Measurements from ENCODE around the gene RBMY1J. TPM values are rescaled to one million over a fixed set of nuclear protein-coding genes. Genes with fewer than 3 reads are reported as not detected.

Gene RBMY1J
- total and polyA plus RNA-seq, 2 of the 4 experiments (the other 2 are of a cell fraction), result not detected

- POLR2A ChIA-PET (ENCODE audit: unreplicated experiment), result no interaction called here
- Histone ChIP-seq H3K9ac (ENCODE audit: low read depth, low read length) (no peak overlapping the region), H3K4me3 (ENCODE audit: insufficient read depth, low read depth, low read length) (no peak overlapping the region), H3K9me3 (ENCODE audit: control insufficient read depth, insufficient read depth, low read length) (no peaks in the 10 kb centered on the region), H3K4ac (ENCODE audit: low read depth, low read length) (no peak overlapping the region), H3K4me1 (ENCODE audit: control insufficient read depth, insufficient read depth, low read length) (no peaks in the 10 kb centered on the region), H2BK20ac (ENCODE audit: low read depth, low read length) (no peak overlapping the region), H2AK9ac (replicated peaks; ENCODE audit: low read depth, low read length, poor library complexity) (no peak overlapping the region), H3K27ac (ENCODE audit: insufficient read depth, low read length) (no peak overlapping the region), H4K91ac (ENCODE audit: insufficient read depth, low read depth, low read length) (no peak overlapping the region), H4K8ac (ENCODE audit: low read depth in 2 of 2, low read length in 2 of 2) (no peak overlapping the region), H3K27me3 (ENCODE audit: control insufficient read depth, insufficient read depth, low read length) (no peaks in the 10 kb centered on the region), H3K18ac (ENCODE audit: low read depth, low read length) (no peak overlapping the region), H2AK5ac (ENCODE audit: low read depth, low read length) (no peak overlapping the region), H3K4me2 (ENCODE audit: low read depth, low read length) (no peak overlapping the region), H3K9me1 (ENCODE audit: insufficient read depth, low read length) (no peaks in the 10 kb centered on the region), H3K79me1 (ENCODE audit: low read depth in 1 of 2, low read length in 2 of 2) (no peaks in the 10 kb centered on the region), H3K14ac (replicated peaks; ENCODE audit: low read depth, low read length) (no peak overlapping the region), H3K23ac (ENCODE audit: low read depth, low read length) (no peak overlapping the region), H4K20me1 (ENCODE audit: insufficient read depth, low read length) (no peaks in the 10 kb centered on the region), H2BK120ac (ENCODE audit: low read depth, low read length) (no peak overlapping the region), H4K5ac (ENCODE audit: low read depth, low read length) (no peak overlapping the region), H2BK15ac (ENCODE audit: low read depth, low read length) (no peak overlapping the region), H2BK5ac (ENCODE audit: low read depth, low read length, poor library complexity, severe bottlenecking) (no peak overlapping the region), H3K56ac (ENCODE audit: extremely low read depth, insufficient read depth, low read length) (no peak overlapping the region), H3K36me3 (ENCODE audit: control insufficient read depth, insufficient read depth, low read length) (no peaks in the 10 kb centered on the region), H2AFZ (replicated peaks; ENCODE audit: low read length, poor library complexity) (no peak overlapping the region)
- dilution Hi-C loops (cut with HindIII; ENCODE audit: low sequenced_read_pairs, unreplicated experiment), result no loop called here
- BruUV-seq (replicated peaks), result no TSS peak
- DNase-seq (no peak), ATAC-seq (ENCODE audit: low read depth) (no peak)
- CTCF ChIA-PET, result no interaction called here
- intact Hi-C loops (cut with micrococcal nuclease), result no loop called here
- in situ Hi-C loops (cut with MboI; ENCODE audit: low sequenced_read_pairs), result no loop called here
- TF ChIP-seq RCOR1 (IDR thresholded peaks at IDR 0.05; ENCODE audit: insufficient replicate concordance, low read length) (no peak), CHD1 (IDR thresholded peaks at IDR 0.05; ENCODE audit: low read depth, low read length) (no peak), RFX5 (IDR thresholded peaks at IDR 0.05; ENCODE audit: low read depth, low read length) (no peak), NFE2L2 (IDR thresholded peaks at IDR 0.05; ENCODE audit: low read depth, low read length) (no peak), FOS (IDR thresholded peaks at IDR 0.05; ENCODE audit: low read depth, low read length) (no peak), USF2 (IDR thresholded peaks at IDR 0.05; ENCODE audit: low read depth, low read length) (no peak), ELK1 (IDR thresholded peaks at IDR 0.05; ENCODE audit: borderline replicate concordance, low read depth, low read length) (no peak), CTCF (conservative IDR thresholded peaks at IDR 0.05; ENCODE audit: low read depth, low read length) (no peak), SMC3 (IDR thresholded peaks at IDR 0.05; ENCODE audit: low read depth, low read length) (no peak), CEBPB (IDR thresholded peaks at IDR 0.05; ENCODE audit: low read depth, low read length) (no peak), RAD21 (IDR thresholded peaks at IDR 0.05; ENCODE audit: low read length) (no peak), BHLHE40 (IDR thresholded peaks at IDR 0.05; ENCODE audit: low read depth, low read length) (no peak), MAZ (IDR thresholded peaks at IDR 0.05; ENCODE audit: borderline replicate concordance, low read depth, low read length) (no peak), MAFK (IDR thresholded peaks at IDR 0.05; ENCODE audit: low read depth, low read length) (no peak)
These were observed 29.7 kb upstream of the RBMY1J start for GRCh38 chrY:22373494-22373893.

Measured in IMR-90 (cell line).